MM.1S (cell line): ENCODE measurements around the gene VPREB1.

ENCODE experiments used
- EZH2 ChIP-seq: fragments of 300-600 bp; sonication (generic); optimal IDR thresholded peaks from 2 replicates; pipeline ENCODE3; 2017; ENCODE audit warnings: low read depth, mild to moderate bottlenecking, antibody characterized with exemption, low read length, mixed read lengths
- EZH2phosphoT487 ChIP-seq: fragments of 300-600 bp; sonication (generic); IDR thresholded peaks from 2 replicates; pipeline ENCODE4 v1.6.1; 2018; ENCODE audit warnings: antibody characterized with exemption, low read length
- TF ChIP-seq, protein P1 (sequence below): fragments of 300-600 bp; sonication (generic); IDR thresholded peaks from 2 replicates; pipeline ENCODE4 v1.5.1; 2016; ENCODE audit warnings: antibody characterized with exemption, low read length, mixed read lengths

DNA sequence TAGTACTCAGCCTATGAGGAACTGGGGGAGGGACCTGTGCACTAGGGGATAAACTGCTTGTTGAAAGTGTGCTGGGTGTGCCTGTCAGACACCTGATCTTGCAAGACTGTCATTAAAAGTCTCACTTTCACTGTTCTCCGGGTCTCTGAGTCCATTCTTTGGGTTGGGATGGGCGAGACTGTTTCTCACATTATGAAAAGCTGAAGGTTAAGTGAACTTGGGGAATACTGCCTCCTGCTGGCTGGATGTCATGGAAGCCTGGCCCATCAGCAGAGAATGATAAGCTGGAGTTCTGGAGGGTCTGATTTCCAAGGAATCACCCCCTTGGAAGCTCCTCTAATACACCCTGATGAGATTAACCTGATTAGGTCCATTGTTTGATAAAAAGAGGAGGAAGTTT lies 9.0 kb upstream of the VPREB1 start:
- TF ChIP-seq, protein P1, sequence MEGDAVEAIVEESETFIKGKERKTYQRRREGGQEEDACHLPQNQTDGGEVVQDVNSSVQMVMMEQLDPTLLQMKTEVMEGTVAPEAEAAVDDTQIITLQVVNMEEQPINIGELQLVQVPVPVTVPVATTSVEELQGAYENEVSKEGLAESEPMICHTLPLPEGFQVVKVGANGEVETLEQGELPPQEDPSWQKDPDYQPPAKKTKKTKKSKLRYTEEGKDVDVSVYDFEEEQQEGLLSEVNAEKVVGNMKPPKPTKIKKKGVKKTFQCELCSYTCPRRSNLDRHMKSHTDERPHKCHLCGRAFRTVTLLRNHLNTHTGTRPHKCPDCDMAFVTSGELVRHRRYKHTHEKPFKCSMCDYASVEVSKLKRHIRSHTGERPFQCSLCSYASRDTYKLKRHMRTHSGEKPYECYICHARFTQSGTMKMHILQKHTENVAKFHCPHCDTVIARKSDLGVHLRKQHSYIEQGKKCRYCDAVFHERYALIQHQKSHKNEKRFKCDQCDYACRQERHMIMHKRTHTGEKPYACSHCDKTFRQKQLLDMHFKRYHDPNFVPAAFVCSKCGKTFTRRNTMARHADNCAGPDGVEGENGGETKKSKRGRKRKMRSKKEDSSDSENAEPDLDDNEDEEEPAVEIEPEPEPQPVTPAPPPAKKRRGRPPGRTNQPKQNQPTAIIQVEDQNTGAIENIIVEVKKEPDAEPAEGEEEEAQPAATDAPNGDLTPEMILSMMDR = peak; percentile 73
- no peak for TF ChIP-seq EZH2phosphoT487
- no peak for TF ChIP-seq EZH2
